Neuronal stem cell (in vitro differentiated cells): ENCODE measurements around the gene CDK5R1.

Experiments
- DNase-seq: peaks from one replicate; pipeline ENCODE4 v3.0.0-alpha.2; 2013; ENCODE audit warnings: low spot score
- H2AFZ ChIP-seq: one replicate; pipeline ENCODE4 v1.6.1; 2013; ENCODE audit warnings: mild to moderate bottlenecking, low read length, inconsistent platforms
- H2AK5ac ChIP-seq: 2 replicates; pipeline ENCODE4 v1.6.1; 2013; ENCODE audit warnings: low read depth, mild to moderate bottlenecking, inconsistent platforms, low read length, moderate library complexity, mixed read lengths
- H2BK120ac ChIP-seq: 2 replicates; pipeline ENCODE4 v1.6.1; 2013; ENCODE audit warnings: low read depth, mild to moderate bottlenecking, inconsistent platforms, low read length, moderate library complexity, mixed read lengths
- H2BK12ac ChIP-seq: one replicate; pipeline ENCODE4 v1.6.1; 2013; ENCODE audit warnings: low read length, inconsistent platforms
- H2BK15ac ChIP-seq: 2 replicates; pipeline ENCODE4 v1.6.1; 2013; ENCODE audit warnings: mild to moderate bottlenecking, low read length, inconsistent platforms, mixed read lengths
- H2BK5ac ChIP-seq: one replicate; pipeline ENCODE4 v1.6.1; 2013; ENCODE audit warnings: inconsistent platforms, mild to moderate bottlenecking, low read length, moderate library complexity
- H3K14ac ChIP-seq: one replicate; pipeline ENCODE4 v1.6.1; 2013; ENCODE audit warnings: low read length, inconsistent platforms
- H3K18ac ChIP-seq: 2 replicates; pipeline ENCODE4 v1.6.1; 2013; ENCODE audit warnings: low read length, inconsistent platforms
- H3K23ac ChIP-seq: 2 replicates; pipeline ENCODE4 v1.6.1; 2013; ENCODE audit warnings: low read depth, mild to moderate bottlenecking, mixed read lengths, low read length, inconsistent platforms; ENCODE audit not compliant: poor library complexity
- H3K27ac ChIP-seq: replicated peaks from 3 replicates; pipeline ENCODE4 v1.5.1; 2013; ENCODE audit warnings: low read length, inconsistent platforms
- H3K27me3 ChIP-seq, 3 experiments: 2 replicates each; pipeline ENCODE4 v1.6.1; 2013; ENCODE audit warnings: low read length in 3 of 3, mild to moderate bottlenecking in 2 of 3, inconsistent platforms in 1 of 3, low read depth in 1 of 3, mixed read lengths in 1 of 3, moderate library complexity in 1 of 3; ENCODE audit not compliant: control insufficient read depth in 3 of 3, insufficient read depth in 3 of 3
- H3K36me3 ChIP-seq, 2 donors: replicated peaks in 1 of 2; 2 replicates each; pipeline ENCODE4 v1.6.1; 2013; ENCODE audit warnings: low read length in 2 of 2; ENCODE audit not compliant: control insufficient read depth in 2 of 2, insufficient read depth in 2 of 2
- H3K4ac ChIP-seq: 2 replicates; pipeline ENCODE4 v1.6.1; 2013; ENCODE audit warnings: inconsistent platforms, mild to moderate bottlenecking, low read length, moderate library complexity
- H3K4me1 ChIP-seq, 2 donors: 1 replicate in 1 of 2; 2 replicates in 1 of 2; pipeline ENCODE4 v1.6.1; 2013; ENCODE audit warnings: low read length in 2 of 2, low read depth in 1 of 2; ENCODE audit not compliant: control insufficient read depth in 2 of 2, insufficient read depth in 1 of 2
- H3K4me2 ChIP-seq: one replicate; pipeline ENCODE4 v1.6.1; 2013; ENCODE audit warnings: mild to moderate bottlenecking, low read length, inconsistent platforms; ENCODE audit not compliant: insufficient read depth, poor library complexity, severe bottlenecking
- H3K4me3 ChIP-seq, 2 donors: 2 replicates each; pipeline ENCODE4 v1.5.1; 2013; ENCODE audit warnings: low read length in 2 of 2, mild to moderate bottlenecking in 2 of 2, inconsistent platforms in 1 of 2, moderate library complexity in 1 of 2
- H3K79me1 ChIP-seq: one replicate; pipeline ENCODE4 v1.6.1; 2013; ENCODE audit warnings: low read depth, mild to moderate bottlenecking, inconsistent platforms, low read length, moderate library complexity
- H3K9ac ChIP-seq: one replicate; pipeline ENCODE4 v1.6.1; 2013; ENCODE audit warnings: mild to moderate bottlenecking, low read depth, low read length, inconsistent platforms; ENCODE audit not compliant: poor library complexity
- H3K9me3 ChIP-seq, 2 donors: replicated peaks in 1 of 2; 2 replicates each; pipeline versions ENCODE3 to v1.6.1; 2013; ENCODE audit warnings: low read length in 2 of 2, mild to moderate bottlenecking in 2 of 2, inconsistent platforms in 1 of 2, low read depth in 1 of 2, mixed read lengths in 1 of 2, moderate library complexity in 1 of 2; ENCODE audit not compliant: control insufficient read depth in 2 of 2, insufficient read depth in 1 of 2
- H4K8ac ChIP-seq: one replicate; pipeline ENCODE4 v1.6.1; 2013; ENCODE audit warnings: low read depth, mild to moderate bottlenecking, inconsistent platforms, low read length, moderate library complexity
- H4K91ac ChIP-seq: one replicate; pipeline ENCODE4 v1.6.1; 2013; ENCODE audit warnings: low read length, low read depth, mild to moderate bottlenecking, inconsistent platforms; ENCODE audit not compliant: poor library complexity
- WGBS, 2 donors: extraction: QIAGEN DNeasy Blood & Tissue Kit; methylation state at CpG; one replicate each; pipeline ENCODE4 v1.1.7; 2013; ENCODE audit warnings: missing lambda C conversion rate in 2 of 2, mixed read lengths in 1 of 2; ENCODE audit not compliant: insufficient read length in 2 of 2, insufficient replicate concordance in 1 of 2; ENCODE audit errors: extremely low coverage in 2 of 2; 5-methylcytosine and 5-hydroxymethylcytosine counted together

CDK5R1 gene

GRCh38 chr17:32486111-32486700 is 587 bp upstream of the CDK5R1 start:
- peak; percentile 77 for DNase-seq
- Histone ChIP-seq H3K14ac (no peak overlapping the region), H3K27ac (peak overlapping the region; percentile 79)

GRCh38 chr17:32487473-32488176 is 832 bp downstream of the CDK5R1 start:
- H3K27me3 ChIP-seq: no peaks in the 10 kb centered on the region
- H2BK5ac ChIP-seq: no peak overlapping the region
- H3K4me3 ChIP-seq: peak overlapping the region; percentile 62 to 86
- peak overlapping the region; percentile 70 for H3K4me2 ChIP-seq
- no peak overlapping the region for H3K4ac ChIP-seq
- H3K4me1 ChIP-seq: peaks cover 31 to 36% of the 10 kb centered on the region in 2 donors
- H2BK120ac ChIP-seq: no peak overlapping the region
- peak overlapping the region; percentile 69 for H2AK5ac ChIP-seq
- peak; percentile 23 for DNase-seq
- H2BK15ac ChIP-seq: peak overlapping the region; percentile 15
- H3K9ac ChIP-seq: peak overlapping the region; percentile 84
- peak overlapping the region; percentile 86 for H3K18ac ChIP-seq
- peaks cover 15 to 40% of the 10 kb centered on the region in 2 donors for H3K36me3 ChIP-seq
- H3K23ac ChIP-seq: peak overlapping the region; percentile 70
- no peak overlapping the region for H4K91ac ChIP-seq
- H3K27ac ChIP-seq: peak overlapping the region; percentile 75
- WGBS, 2 donors: no CpG with 5 or more reads among the region's 59 CpGs
- H3K79me1 ChIP-seq: peaks cover 12% of the 10 kb centered on the region
- peak overlapping the region; percentile 93 for H2AFZ ChIP-seq
- H4K8ac ChIP-seq: no peak overlapping the region
- no peaks in the 10 kb centered on the region for H3K9me3 ChIP-seq
- peak overlapping the region; percentile 43 for H3K14ac ChIP-seq
- H2BK12ac ChIP-seq: peak overlapping the region; percentile 17

More at GRCh38 chr17:32486111-32486700, 587 bp upstream of the CDK5R1 start:
- Histone ChIP-seq H3K27me3 (no peaks in the 10 kb centered on the region), H2BK12ac (no peak overlapping the region), H3K9ac (peak overlapping the region; percentile 85), H3K4me1 (peaks cover 25 to 30% of the 10 kb centered on the region in 2 donors), H3K4ac (peak overlapping the region; percentile 5), H3K79me1 (peaks cover 9% of the 10 kb centered on the region), H3K23ac (peak overlapping the region; percentile 69), H2AK5ac (peak overlapping the region; percentile 65), H3K9me3 (no peaks in the 10 kb centered on the region), H3K18ac (peak overlapping the region; percentile 96), H3K4me3 (peak overlapping the region; percentile 62 to 85), H4K8ac (no peak overlapping the region), H2BK15ac (peak overlapping the region; percentile 83), H4K91ac (no peak overlapping the region), H2BK5ac (no peak overlapping the region), H2BK120ac (no peak overlapping the region), H3K36me3 (peaks cover 19 to 54% of the 10 kb centered on the region in 2 donors), H2AFZ (peak overlapping the region; percentile 88), H3K4me2 (peak overlapping the region; percentile 73)
- WGBS, 2 donors: no CpG with 5 or more reads among the region's 72 CpGs

- Histone ChIP-seq H2BK120ac (no peak overlapping the region), H2AK5ac (no peak overlapping the region), H3K18ac (peak overlapping the region; percentile 86), H3K4me1 (peaks cover 31 to 34% of the 10 kb centered on the region in 2 donors), H3K14ac (no peak overlapping the region), H2BK12ac (no peak overlapping the region), H3K36me3 (peaks cover 15 to 35% of the 10 kb centered on the region in 2 donors), H4K8ac (no peak overlapping the region), H2AFZ (no peak overlapping the region), H3K23ac (peak overlapping the region; percentile 70), H2BK15ac (no peak overlapping the region), H3K4me3 (peak overlapping the region; percentile 62 to 86), H3K4ac (no peak overlapping the region), H2BK5ac (no peak overlapping the region), H3K27ac (no peak overlapping the region), H3K79me1 (peaks cover 12% of the 10 kb centered on the region), H4K91ac (no peak overlapping the region), H3K9ac (peak overlapping the region; percentile 84), H3K9me3 (no peaks in the 10 kb centered on the region), H3K4me2 (peak overlapping the region; percentile 70), H3K27me3 (no peaks in the 10 kb centered on the region)
- no peak for DNase-seq
- WGBS, 2 donors: no CpG with 5 or more reads among the region's 16 CpGs
Measured at GRCh38 chr17:32488177-32488542, 1.4 kb downstream of the CDK5R1 start.

GRCh38 chr17:32488604-32489180 is 1.9 kb downstream of the CDK5R1 start:
- Histone ChIP-seq H3K27ac (no peak overlapping the region), H2BK15ac (no peak overlapping the region), H3K14ac (no peak overlapping the region), H4K91ac (no peak overlapping the region), H3K36me3 (peaks cover 15 to 35% of the 10 kb centered on the region in 2 donors), H3K9me3 (no peaks in the 10 kb centered on the region), H4K8ac (no peak overlapping the region), H2AFZ (no peak overlapping the region), H2BK120ac (no peak overlapping the region), H3K18ac (no peak overlapping the region), H3K4me3 (no peak overlapping the region), H3K23ac (no peak overlapping the region), H2AK5ac (no peak overlapping the region), H2BK5ac (no peak overlapping the region), H3K9ac (no peak overlapping the region), H3K79me1 (peaks cover 12% of the 10 kb centered on the region), H3K4me2 (no peak overlapping the region), H3K4me1 (peaks cover 26 to 30% of the 10 kb centered on the region in 2 donors), H2BK12ac (no peak overlapping the region), H3K4ac (no peak overlapping the region), H3K27me3 (no peaks in the 10 kb centered on the region)
- no CpG with 5 or more reads among the region's 13 CpGs for WGBS, 2 donors
- DNase-seq: no peak
